ENCODE data around the gene SETD7. TPM values are rescaled to one million over a fixed set of nuclear protein-coding genes. Genes with fewer than 3 reads are reported as not detected.

Gene SETD7
- total RNA-seq = 100 to 1,000 TPM in 1 of 2 donors, 10 to 100 TPM in 1; 71.7 to 100 TPM

DNA sequence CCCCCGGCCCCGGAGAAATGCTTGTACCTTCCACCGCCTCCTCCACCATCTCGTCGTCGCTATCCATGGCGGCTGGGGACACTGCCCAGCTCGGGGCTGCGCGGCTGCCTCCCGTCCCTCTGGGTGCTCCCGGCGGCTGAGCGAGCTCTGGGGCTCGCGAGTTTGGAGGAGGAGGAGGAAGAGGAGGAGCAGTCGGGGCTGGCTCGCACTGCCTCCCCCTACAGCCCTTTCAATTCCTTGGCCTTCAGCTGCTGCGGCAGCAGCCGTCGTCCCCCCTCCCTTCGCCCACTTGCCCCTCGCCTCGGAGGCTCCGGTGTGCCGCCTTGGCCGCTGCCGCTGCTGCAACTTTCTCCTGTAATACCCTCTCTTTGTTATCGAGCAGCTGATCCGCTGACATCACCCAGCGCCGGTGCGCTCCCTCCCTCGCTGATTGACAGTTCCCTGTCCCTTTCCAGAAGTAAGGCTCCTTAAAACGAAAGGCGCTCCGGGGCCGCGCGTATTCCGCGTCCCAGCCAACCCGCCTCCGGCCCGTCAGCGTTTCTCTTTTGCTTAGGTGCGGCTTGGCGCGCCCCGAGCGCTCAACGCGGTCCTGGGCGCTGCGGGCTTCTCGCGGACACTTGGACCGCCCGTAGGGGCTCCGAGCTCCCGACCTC is at the start of gene SETD7:
Gene SETD7, minus strand, starts transcription at position 149 of the 653 bp plus-strand sequence. Its CDS starts 82 bp downstream, at position 67.
- Histone ChIP-seq H3K4me1 (replicated peaks) (no peaks in the 10 kb centered on the region), H3K27me3 (replicated peaks; ENCODE audit: insufficient read depth) (no peaks in the 10 kb centered on the region), H3K36me3 (no peaks in the 10 kb centered on the region), H3K4me3 (peak within 1 kb of the TSS; percentile 78 to 96), H3K9me3 (no peaks in the 10 kb centered on the region), H3K27ac (peak within 1 kb of the TSS; percentile 95 to 98)
- DNase-seq (ENCODE audit: low spot score) = peak; percentile 76
- intact Hi-C loops (cut with DNase I) = loop anchor here (5.0 to 10.0 kb wide), 2 partner anchors 104 to 251 kb away; partner anchors contain the start of genes NAA15, NDUFC1 and RAB33B
- under 1% methylated on average over 58 of the region's 61 CpGs for WGBS
- TF ChIP-seq POLR2A (IDR thresholded peaks at IDR 0.05) (peak; percentile 79), POLR2AphosphoS5 (IDR thresholded peaks at IDR 0.05) (peak; percentile 61)
- TF ChIP-seq, protein P1, sequence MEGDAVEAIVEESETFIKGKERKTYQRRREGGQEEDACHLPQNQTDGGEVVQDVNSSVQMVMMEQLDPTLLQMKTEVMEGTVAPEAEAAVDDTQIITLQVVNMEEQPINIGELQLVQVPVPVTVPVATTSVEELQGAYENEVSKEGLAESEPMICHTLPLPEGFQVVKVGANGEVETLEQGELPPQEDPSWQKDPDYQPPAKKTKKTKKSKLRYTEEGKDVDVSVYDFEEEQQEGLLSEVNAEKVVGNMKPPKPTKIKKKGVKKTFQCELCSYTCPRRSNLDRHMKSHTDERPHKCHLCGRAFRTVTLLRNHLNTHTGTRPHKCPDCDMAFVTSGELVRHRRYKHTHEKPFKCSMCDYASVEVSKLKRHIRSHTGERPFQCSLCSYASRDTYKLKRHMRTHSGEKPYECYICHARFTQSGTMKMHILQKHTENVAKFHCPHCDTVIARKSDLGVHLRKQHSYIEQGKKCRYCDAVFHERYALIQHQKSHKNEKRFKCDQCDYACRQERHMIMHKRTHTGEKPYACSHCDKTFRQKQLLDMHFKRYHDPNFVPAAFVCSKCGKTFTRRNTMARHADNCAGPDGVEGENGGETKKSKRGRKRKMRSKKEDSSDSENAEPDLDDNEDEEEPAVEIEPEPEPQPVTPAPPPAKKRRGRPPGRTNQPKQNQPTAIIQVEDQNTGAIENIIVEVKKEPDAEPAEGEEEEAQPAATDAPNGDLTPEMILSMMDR (IDR thresholded peaks at IDR 0.05) = no peak

DNA sequence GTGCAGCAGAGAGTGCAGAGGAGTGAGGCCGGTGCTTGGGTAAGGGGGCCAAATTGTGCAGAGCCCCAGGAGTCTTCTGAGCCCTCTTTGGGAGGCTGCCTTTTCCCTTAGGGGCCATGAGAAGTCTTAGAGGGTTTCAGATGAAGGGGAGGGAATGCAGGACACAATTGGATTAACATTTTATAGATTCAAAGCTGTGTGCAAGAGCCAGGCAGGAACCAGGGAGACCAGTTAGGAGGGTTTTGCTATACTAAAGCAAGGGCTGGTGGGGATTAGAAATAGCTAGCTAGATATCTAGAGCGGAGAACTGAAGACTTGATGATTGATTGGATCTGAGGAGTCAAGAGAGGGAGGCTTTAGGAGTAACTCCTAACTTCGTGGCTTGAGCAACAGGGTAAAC is 49.5 kb upstream of the SETD7 start:
- DNase-seq (ENCODE audit: low spot score) = no peak
- Histone ChIP-seq H3K4me1 (replicated peaks) (no peaks in the 10 kb centered on the region), H3K36me3 (no peaks in the 10 kb centered on the region), H3K27ac (no peak overlapping the region), H3K9me3 (no peaks in the 10 kb centered on the region), H3K27me3 (replicated peaks; ENCODE audit: insufficient read depth) (no peaks in the 10 kb centered on the region), H3K4me3 (no peak overlapping the region)
- intact Hi-C loops (cut with DNase I) = no loop called here
- 80% methylated on average over 3 of the region's 3 CpGs for WGBS
- no peak for TF ChIP-seq POLR2AphosphoS5 (IDR thresholded peaks at IDR 0.05)
- TF ChIP-seq POLR2A (IDR thresholded peaks at IDR 0.05) = no peak

DNA sequence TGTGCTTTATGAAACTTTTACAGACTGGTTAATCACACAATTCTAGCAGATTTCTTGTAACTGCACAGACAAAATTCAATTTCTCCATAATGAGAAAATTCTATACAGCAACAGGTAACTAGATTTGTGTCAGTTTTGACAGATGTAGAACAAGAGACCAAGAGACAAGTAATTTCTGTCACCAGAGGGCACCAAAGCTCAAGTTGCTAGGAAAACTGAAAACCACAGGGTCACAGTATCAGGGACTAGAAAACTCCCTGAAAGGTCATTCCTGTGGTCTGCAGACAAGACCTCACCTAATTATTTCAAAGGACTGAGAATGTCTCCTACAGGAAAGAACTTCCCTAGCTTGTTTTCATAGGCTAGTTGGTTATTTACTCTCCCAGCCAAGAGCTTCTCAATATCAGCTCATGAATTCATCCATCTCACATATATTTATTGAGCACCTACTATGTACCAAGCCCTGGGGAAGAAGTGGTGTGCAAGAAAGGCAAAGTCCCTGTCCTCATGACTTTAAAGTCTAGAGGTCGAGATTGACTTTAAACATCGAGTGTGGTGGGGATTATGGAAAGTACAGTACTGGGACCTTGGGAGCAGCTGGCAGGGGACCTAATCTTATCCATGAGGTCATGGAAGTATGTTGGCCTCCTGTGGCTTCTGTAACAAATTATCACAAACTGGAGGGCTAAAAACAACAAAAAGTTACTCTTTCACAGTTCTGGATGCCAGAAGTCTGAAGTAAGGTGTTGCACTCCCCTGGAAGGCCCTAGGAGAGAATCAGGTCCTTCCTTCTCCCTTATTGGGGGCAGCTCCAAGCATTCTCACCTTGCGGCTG is 47.8 kb upstream of the SETD7 start:
- intact Hi-C loops (cut with DNase I) = loop anchor here (5.0 kb wide), 1 partner anchor 49 kb away; no protein-coding TSS in a partner anchor
- Histone ChIP-seq H3K27me3 (replicated peaks; ENCODE audit: insufficient read depth) (no peaks in the 10 kb centered on the region), H3K27ac (no peak overlapping the region)

DNA sequence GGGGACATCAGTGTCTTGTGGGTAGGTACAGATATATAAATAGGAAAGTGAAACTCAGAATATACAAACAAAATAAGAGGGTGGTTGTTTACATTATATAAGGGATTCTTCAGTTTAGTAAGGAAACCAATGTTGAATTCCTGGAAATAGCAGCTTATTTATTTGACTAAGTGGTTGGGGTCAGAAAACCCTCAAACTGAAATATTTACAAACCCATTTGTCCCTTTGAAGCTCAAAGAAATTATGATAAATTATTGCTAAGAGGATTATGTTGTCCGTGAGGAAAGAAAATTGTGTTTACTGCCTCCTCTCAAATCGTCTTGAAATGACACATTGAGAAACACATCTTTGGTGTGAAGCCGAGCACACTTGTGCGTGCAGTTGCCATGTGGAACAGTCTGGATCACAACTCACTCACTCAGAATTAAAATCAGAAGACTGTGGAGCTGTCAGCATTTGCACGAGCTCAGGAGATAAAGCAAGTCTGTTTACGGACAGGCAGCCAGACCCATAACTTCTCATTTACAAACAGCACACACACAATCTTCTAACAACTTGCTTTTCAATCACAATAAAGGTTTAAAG is 46.8 kb upstream of the SETD7 start:
- Histone ChIP-seq H3K36me3 (no peaks in the 10 kb centered on the region), H3K9me3 (no peaks in the 10 kb centered on the region), H3K27ac (no peak overlapping the region), H3K4me1 (replicated peaks) (no peaks in the 10 kb centered on the region), H3K4me3 (no peak overlapping the region), H3K27me3 (replicated peaks; ENCODE audit: insufficient read depth) (no peaks in the 10 kb centered on the region)
- TF ChIP-seq POLR2A (IDR thresholded peaks at IDR 0.05) = no peak
- TF ChIP-seq, protein P1 (IDR thresholded peaks at IDR 0.05) = no peak
- DNase-seq (ENCODE audit: low spot score) = no peak
- intact Hi-C loops (cut with DNase I) = loop anchor here (5.0 kb wide), 1 partner anchor 49 kb away; no protein-coding TSS in a partner anchor
- 48% methylated on average over 6 of the region's 6 CpGs for WGBS

More for the DNA sequence above, 47.8 kb upstream of the SETD7 start:
- no peaks in the 10 kb centered on the region for H3K4me1 ChIP-seq (replicated peaks)
- H3K36me3 ChIP-seq = no peaks in the 10 kb centered on the region
- WGBS = 80% methylated on average over 3 of the region's 3 CpGs
- H3K9me3 ChIP-seq = no peaks in the 10 kb centered on the region
- no peak overlapping the region for H3K4me3 ChIP-seq
- DNase-seq (ENCODE audit: low spot score) = peak; percentile 43
- TF ChIP-seq POLR2A (IDR thresholded peaks at IDR 0.05) (no peak), POLR2AphosphoS5 (IDR thresholded peaks at IDR 0.05) (no peak)
- TF ChIP-seq, protein P1 (IDR thresholded peaks at IDR 0.05) = peak; percentile 21 to 63 (median 60)

DNA sequence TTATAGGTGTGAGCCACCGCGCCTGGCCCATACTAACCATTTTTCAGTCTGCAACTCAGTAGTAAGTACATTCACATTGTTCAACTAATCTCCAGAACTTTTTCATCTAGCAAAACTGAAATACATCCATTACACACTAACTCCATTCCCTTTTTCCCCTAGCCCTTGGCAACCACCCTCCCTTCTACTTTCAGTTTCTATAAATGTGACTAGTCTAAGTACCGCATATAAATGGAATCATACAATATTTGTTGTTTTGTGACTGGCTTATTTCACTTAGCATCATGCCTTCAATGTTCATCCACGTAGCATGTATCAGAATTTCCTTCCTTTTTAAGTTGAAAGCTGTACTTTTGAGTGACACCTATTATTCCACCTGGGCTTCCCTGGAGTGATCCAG is 44.6 kb upstream of the SETD7 start:
- intact Hi-C loops (cut with DNase I) = loop anchor here (5.0 kb wide), 1 partner anchor 52 kb away; no protein-coding TSS in a partner anchor
- Histone ChIP-seq H3K27me3 (replicated peaks; ENCODE audit: insufficient read depth) (no peaks in the 10 kb centered on the region), H3K27ac (no peak overlapping the region), H3K4me3 (no peak overlapping the region), H3K4me1 (replicated peaks) (no peaks in the 10 kb centered on the region), H3K9me3 (no peaks in the 10 kb centered on the region), H3K36me3 (no peaks in the 10 kb centered on the region)
- WGBS = 98% methylated on average over 4 of the region's 4 CpGs
- DNase-seq (ENCODE audit: low spot score) = no peak
- TF ChIP-seq POLR2AphosphoS5 (IDR thresholded peaks at IDR 0.05) = no peak

Data from prostate gland (tissue), 2 donors.